ENCODE measurements around the gene EPB41L2. TPM values are rescaled to one million over a fixed set of nuclear protein-coding genes. Genes with fewer than 3 reads are reported as not detected.

Gene EPB41L2
- total RNA-seq, 1 experiment from 2014 or later: 106 TPM

DNA sequence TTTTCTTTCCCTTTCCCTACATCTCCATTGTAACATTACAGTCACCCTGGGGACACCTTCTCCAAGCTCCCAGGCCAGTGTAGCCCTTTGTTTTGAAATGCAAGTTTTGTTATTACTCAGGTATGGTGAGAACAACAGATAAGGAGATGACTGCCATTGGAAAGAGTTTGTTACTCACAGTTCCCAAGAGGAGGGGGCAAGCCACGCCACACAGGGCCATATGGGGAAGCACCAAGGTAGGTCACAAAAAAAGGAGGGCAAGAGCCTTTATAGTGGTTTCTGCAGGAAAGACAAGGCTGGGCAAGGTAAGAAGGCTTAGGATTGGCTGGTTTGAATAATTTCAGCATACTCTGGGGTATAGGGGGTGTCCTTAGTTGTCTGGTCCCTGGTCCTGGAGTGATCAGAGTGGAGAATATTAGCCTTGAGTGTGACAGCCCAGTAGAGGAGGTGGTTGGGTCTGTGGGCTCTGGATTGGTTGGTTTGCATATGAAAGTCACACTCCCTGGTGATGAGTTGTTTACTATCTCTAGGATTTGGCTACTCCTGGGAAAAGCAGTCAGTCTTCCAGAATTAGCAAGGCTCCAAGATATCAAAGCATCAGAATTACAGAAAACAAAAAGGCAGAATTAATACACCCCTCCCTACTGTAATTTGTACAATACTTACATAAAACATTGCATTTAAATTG, 268.9 kb downstream of the EPB41L2 start (continued):
- TF ChIP-seq, protein P1, sequence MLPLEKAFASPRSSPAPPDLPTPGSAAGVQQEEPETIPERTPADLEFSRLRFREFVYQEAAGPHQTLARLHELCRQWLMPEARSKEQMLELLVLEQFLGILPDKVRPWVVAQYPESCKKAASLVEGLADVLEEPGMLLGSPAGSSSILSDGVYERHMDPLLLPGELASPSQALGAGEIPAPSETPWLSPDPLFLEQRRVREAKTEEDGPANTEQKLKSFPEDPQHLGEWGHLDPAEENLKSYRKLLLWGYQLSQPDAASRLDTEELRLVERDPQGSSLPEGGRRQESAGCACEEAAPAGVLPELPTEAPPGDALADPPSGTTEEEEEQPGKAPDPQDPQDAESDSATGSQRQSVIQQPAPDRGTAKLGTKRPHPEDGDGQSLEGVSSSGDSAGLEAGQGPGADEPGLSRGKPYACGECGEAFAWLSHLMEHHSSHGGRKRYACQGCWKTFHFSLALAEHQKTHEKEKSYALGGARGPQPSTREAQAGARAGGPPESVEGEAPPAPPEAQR (CRISPR knock-in tag; IDR thresholded peaks at IDR 0.05): no peak
- TF ChIP-seq KAT7 (CRISPR knock-in tag; IDR thresholded peaks at IDR 0.05; ENCODE audit: borderline replicate concordance) (no peak), NR1H2 (CRISPR knock-in tag; IDR thresholded peaks at IDR 0.05) (no peak), GTF2I (CRISPR knock-in tag; conservative IDR thresholded peaks at IDR 0.05) (no peak)
- TF ChIP-seq, protein P2, sequence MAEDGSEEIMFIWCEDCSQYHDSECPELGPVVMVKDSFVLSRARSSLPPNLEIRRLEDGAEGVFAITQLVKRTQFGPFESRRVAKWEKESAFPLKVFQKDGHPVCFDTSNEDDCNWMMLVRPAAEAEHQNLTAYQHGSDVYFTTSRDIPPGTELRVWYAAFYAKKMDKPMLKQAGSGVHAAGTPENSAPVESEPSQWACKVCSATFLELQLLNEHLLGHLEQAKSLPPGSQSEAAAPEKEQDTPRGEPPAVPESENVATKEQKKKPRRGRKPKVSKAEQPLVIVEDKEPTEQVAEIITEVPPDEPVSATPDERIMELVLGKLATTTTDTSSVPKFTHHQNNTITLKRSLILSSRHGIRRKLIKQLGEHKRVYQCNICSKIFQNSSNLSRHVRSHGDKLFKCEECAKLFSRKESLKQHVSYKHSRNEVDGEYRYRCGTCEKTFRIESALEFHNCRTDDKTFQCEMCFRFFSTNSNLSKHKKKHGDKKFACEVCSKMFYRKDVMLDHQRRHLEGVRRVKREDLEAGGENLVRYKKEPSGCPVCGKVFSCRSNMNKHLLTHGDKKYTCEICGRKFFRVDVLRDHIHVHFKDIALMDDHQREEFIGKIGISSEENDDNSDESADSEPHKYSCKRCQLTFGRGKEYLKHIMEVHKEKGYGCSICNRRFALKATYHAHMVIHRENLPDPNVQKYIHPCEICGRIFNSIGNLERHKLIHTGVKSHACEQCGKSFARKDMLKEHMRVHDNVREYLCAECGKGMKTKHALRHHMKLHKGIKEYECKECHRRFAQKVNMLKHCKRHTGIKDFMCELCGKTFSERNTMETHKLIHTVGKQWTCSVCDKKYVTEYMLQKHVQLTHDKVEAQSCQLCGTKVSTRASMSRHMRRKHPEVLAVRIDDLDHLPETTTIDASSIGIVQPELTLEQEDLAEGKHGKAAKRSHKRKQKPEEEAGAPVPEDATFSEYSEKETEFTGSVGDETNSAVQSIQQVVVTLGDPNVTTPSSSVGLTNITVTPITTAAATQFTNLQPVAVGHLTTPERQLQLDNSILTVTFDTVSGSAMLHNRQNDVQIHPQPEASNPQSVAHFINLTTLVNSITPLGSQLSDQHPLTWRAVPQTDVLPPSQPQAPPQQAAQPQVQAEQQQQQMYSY (CRISPR knock-in tag; IDR thresholded peaks at IDR 0.05): no peak

Other genes starting within 250 kb of the EPB41L2 start
- not detected in 3 replicates for gene SMLR1, start 235.8 kb downstream of the EPB41L2 start, total RNA-seq (2021)
- gene AKAP7, start 72.2 kb upstream of the EPB41L2 start, total RNA-seq (2021): 10.9 to 14.0 TPM (median 13.0 TPM) in 3 replicates